HG02852 (cell line): ENCODE data around the gene FAM219A.
A peak's percentile ranks its signal among the peaks of the same experiment; 100 is the strongest.
"Not testable (repeated sequence)": the region's sequence is repeated elsewhere in the genome, so short reads cannot be mapped to it uniquely, and the experiment has no call there.

Source experiments
- ATAC-seq: cut with Tn5 transposase; IDR thresholded peaks from one replicate; pipeline ENCODE4 v1.9.1; 2021; ENCODE audit warnings: mild to moderate bottlenecking, moderate library complexity; ENCODE audit not compliant: unreplicated experiment

The FAM219A gene

GRCh38 chr9:34379334-34380033, 78.9 kb downstream of the FAM219A start:
- peak; percentile 34 for ATAC-seq

GRCh38 chr9:34378376-34379060, 79.9 kb downstream of the FAM219A start:
- no peak for ATAC-seq

- no peak for ATAC-seq
These were observed 81.0 kb downstream of the FAM219A start for GRCh38 chr9:34377404-34377746.

GRCh38 chr9:34376596-34377403, 81.6 kb downstream of the FAM219A start, which contains the start of gene MYORG:
Gene MYORG, minus strand, starts transcription at chr9:34376898. Its CDS starts 3,955 bp downstream, at chr9:34372943.
- peak; percentile 78 for ATAC-seq

- no peak for ATAC-seq
These were observed 82.3 kb downstream of the FAM219A start for GRCh38 chr9:34375901-34376595.

DNA sequence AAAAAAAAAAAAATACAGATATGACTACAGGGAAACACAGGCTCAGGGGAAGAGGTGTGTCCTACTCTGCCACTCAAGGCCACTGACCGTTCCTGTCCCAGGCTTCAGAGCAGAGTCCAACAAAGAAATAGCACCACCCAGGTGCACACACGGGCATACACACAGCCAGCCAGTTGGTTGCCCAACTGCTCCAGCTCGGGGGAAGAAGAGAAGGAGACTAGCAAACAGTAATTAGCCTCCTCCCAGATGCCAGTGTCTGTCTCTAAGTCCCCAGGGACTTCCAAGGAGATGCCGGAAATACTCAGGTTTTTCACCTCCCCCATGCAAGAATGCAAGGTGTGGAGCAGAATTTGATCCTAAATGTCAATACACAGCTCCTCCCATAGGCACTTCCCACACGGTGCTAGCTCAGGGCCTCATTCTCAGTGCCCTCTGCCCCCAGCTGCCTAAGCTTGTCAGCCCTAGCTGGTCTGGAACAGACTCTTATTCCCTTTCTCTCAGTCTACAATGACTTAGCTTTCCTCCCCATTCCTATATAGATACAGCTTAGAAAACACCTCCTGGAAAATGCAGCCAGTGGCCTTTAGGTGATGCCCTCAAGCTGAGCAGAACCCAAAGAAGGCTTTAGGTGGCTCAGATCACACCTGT, 83.3 kb downstream of the FAM219A start:
- no peak for ATAC-seq

- ATAC-seq, result no peak
These were observed 84.0 kb downstream of the FAM219A start for GRCh38 chr9:34374339-34374738.

GRCh38 chr9:34373749-34374148, 84.6 kb downstream of the FAM219A start:
- no peak for ATAC-seq

- no peak for ATAC-seq
These were observed 85.8 kb downstream of the FAM219A start for GRCh38 chr9:34372467-34373011.

GRCh38 chr9:34371886-34372466, 86.4 kb downstream of the FAM219A start:
- ATAC-seq, result no peak

DNA sequence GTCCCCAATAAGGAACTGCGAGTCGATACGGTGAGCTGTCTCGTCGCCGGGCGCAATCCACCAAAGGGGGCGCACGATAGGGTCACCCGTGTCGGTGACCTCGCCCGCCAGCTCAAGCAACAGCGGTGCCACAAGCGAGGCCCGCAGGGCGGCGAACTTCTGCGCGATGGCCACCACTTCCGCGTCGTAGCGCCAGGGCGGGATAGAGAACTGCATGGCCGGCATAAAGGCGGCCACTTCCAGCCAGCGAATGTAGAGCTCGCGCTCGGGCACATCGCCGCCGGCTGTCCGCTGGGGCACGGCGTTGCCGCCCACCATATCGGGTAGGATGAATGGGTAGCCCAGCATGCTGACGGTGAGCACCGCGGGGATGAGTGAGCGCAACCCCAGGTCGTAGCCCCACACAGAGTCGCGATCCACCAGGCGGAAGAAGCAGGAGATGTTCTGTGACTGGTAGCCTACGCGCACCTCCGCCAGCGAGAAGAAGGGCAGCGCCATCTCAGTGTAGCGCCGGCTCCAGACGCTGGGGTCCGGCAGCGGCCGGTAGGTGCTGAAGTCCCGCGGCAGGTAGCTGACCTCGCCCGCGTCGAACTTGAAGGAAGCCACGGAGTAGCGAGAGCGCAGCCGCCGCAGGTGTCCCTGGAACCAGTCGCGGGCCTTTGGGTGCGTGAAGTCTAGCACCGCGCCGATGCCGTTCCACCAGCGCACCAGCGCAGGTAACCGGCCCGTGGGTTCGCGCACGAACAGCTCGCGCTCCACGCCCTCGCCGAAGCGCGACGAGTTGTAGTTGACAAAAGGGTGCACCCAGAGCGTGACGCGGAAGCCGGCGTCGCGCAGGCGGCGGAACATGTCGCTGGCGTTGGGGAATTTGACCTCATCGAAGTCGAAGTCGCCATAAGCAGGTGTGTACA, 87.1 kb downstream of the FAM219A start:
- no peak for ATAC-seq

DNA sequence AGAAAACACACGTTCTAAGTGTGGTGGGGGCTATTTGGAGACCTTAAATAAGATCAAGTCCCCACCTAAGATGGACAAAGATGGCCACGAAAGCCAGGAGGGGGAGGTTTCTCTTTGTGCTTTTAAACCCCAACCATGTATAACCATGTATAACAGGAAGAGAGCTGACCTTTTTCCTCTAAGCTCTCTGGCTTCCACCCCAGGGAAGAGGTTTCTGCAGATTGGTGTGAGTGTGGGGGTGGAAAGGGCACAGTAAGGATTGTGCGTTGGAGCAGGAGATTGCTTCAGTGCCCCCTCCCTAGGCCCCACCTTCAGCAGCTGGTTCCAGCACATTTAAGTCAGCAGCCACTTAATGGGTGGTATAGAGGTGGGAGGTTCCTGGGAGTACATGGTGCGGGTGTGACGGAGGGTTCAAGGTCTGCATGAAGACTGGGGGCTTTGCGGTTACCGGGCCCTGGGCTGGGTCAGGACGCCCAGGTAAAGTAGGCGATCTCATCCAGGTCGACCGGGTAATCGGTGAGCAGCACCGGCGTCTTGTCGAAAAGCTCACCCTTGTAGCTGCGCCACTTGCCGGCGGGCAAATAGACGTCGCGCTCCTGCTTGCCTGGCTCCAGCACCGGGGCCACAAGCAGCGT, 87.9 kb downstream of the FAM219A start:
- ATAC-seq, result no peak

- no peak for ATAC-seq
These were observed 88.7 kb downstream of the FAM219A start for GRCh38 chr9:34369636-34370035.

DNA sequence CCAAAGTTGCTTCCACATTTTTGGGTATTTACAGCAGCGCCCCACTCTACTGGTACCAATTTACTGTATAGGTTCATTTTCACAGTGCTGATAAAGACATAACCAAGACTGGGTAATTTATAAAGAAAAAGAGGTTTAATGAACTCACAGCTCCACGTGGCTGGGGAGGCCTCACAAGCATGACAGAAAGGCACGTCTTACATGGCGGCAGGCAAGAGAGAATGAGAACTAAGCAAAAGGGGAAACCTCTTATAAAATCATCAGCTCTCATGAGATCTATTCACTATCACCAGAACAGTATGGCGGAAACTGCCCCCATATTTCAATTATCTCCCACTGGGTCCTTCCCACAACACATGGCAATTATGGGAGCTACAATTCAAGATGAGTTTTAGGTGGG, 89.6 kb downstream of the FAM219A start:
- ATAC-seq, result not testable (repeated sequence)

- not testable (repeated sequence) for ATAC-seq
These were observed 90.5 kb downstream of the FAM219A start for GRCh38 chr9:34367751-34368410.

GRCh38 chr9:34366365-34366764, 92.0 kb downstream of the FAM219A start:
- ATAC-seq, result no peak

- ATAC-seq, result no peak
These were observed 93.1 kb downstream of the FAM219A start for GRCh38 chr9:34365282-34365681.
